Naive thymus-derived CD8-positive, alpha-beta T cell (primary cell): ENCODE measurements around the gene BEND5. TPM values are rescaled to one million over a fixed set of nuclear protein-coding genes. Genes with fewer than 3 reads are reported as not detected.
A peak's percentile ranks its signal among the peaks of the same experiment; 100 is the strongest.

Experiments used
- ATAC-seq, 2 donors: fragments of 150-1000 bp; cut with Tn5 transposase in 1 of 2; sonication (Bioruptor Pico), chemical (Tn5 transposase) in 1 of 2; 1 replicate in 1 of 2; 2 replicates in 1 of 2; pipeline ENCODE4 v1.10.0; 2021; ENCODE audit warnings: mild to moderate bottlenecking in 2 of 2, moderate library complexity in 2 of 2
- POLR2A ChIA-PET: fragments of 350-600 bp; sonication (Branson Sonifier 250); formaldehyde crosslinking; loops from one replicate; lab custom pipeline; 2021; ENCODE audit warnings: antibody characterized with exemption; lab: Charles Lee
- DNase-seq, 10 donors: peaks; one replicate each; pipeline versions ENCODE4 v3.0.0 to v3.0.0-alpha.2; 2020 to 2022
- H3K27ac Mint-ChIP-seq, 10 donors: one replicate each; pipeline ENCODE4 v1.8.0; 2020 to 2022; ENCODE audit warnings: mild to moderate bottlenecking in 10 of 10, mixed read lengths in 10 of 10, moderate library complexity in 4 of 10, inconsistent platforms in 1 of 10
- H3K27me3 Mint-ChIP-seq, 5 donors: one replicate each; pipeline ENCODE4 v1.8.0; 2021 to 2022; ENCODE audit warnings: mixed read lengths in 5 of 5
- H3K36me3 Mint-ChIP-seq, 3 donors: one replicate each; pipeline ENCODE4 v1.8.0; 2020 to 2022; ENCODE audit warnings: mixed read lengths in 3 of 3, mild to moderate bottlenecking in 2 of 3, inconsistent platforms in 1 of 3
- H3K4me1 Mint-ChIP-seq, 4 donors: one replicate each; pipeline ENCODE4 v1.8.0; 2021 to 2022; ENCODE audit warnings: mixed read lengths in 4 of 4
- H3K4me3 Mint-ChIP-seq, 10 donors: one replicate each; pipeline ENCODE4 v1.8.0; 2020 to 2022; ENCODE audit warnings: mild to moderate bottlenecking in 10 of 10, mixed read lengths in 10 of 10, moderate library complexity in 6 of 10, inconsistent platforms in 1 of 10
- H3K9me3 Mint-ChIP-seq, 9 donors: one replicate each; pipeline ENCODE4 v1.8.0; 2020 to 2022; ENCODE audit warnings: mixed read lengths in 9 of 9, mild to moderate bottlenecking in 3 of 9, inconsistent platforms in 1 of 9, moderate library complexity in 1 of 9
- polyA plus RNA-seq, 3 donors: library from polyadenylated mRNA; unstranded; fragments of 300-500 nt; fragmentation: Illumina TruSeq; gene quantifications; one replicate each; pipeline ENCODE4 v1.2.3, GENCODE V29; 2021
- total RNA-seq, 8 experiments: library from RNA in 2 of 8; stranded (reverse) in 2 of 8; gene quantifications; one replicate each; pipeline ENCODE4 v1.2.3 and lab custom pipeline; 2021 to 2026

BEND5 gene, protein sequence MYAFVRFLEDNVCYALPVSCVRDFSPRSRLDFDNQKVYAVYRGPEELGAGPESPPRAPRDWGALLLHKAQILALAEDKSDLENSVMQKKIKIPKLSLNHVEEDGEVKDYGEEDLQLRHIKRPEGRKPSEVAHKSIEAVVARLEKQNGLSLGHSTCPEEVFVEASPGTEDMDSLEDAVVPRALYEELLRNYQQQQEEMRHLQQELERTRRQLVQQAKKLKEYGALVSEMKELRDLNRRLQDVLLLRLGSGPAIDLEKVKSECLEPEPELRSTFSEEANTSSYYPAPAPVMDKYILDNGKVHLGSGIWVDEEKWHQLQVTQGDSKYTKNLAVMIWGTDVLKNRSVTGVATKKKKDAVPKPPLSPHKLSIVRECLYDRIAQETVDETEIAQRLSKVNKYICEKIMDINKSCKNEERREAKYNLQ
- total RNA-seq (10 to 100 TPM in 1 of 2 experiments, 1 to 10 TPM in 1; 8.9 to 12.8 TPM), polyA plus RNA-seq (10 to 100 TPM in 2 of 3 donors, 1 to 10 TPM in 1; 7.2 to 13.6 (median 10.4) TPM), total RNA-seq (lab: John Stamatoyannopoulos, UW) (1.7 to 9.6 (median 6.4) reads per million in 6 experiments)

DNA sequence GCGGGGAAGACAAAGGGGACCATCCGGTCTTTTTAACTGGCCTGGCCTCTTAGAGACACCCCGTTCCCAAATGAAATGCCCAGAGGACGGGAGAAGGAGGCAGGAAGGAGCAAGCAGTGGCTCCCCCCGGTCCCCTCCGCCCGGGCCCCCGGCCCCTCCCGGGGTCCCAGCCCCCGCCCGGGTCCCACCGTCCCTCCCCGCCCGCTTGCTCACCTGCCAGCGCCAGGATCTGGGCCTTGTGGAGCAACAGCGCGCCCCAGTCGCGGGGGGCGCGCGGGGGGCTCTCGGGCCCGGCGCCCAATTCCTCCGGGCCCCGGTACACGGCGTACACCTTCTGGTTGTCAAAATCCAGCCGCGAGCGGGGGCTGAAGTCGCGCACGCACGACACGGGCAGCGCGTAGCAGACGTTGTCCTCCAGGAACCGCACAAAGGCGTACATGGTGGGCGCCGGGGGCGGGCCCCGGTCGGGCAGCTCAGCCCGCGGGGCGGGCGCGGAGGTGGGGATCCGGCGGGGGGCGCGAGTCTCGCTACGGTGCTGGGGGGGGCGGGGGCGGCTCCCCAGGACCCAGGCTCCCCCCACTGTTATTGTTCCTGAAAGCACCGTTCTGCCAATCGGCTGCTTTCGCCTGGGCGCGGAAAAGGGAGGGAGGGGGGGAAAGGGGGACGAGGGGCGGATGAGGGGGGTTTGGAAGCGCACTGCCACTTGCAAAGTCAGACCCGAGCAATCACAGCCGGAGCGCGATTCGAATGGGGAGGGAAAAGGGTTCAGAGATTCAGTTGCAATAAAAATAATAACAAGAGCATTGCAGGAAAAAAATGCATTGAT, at the start of gene BEND5:
Gene BEND5, minus strand, starts transcription at position 499 of the 826 bp plus-strand sequence. Its CDS starts 60 bp downstream, at position 439.
- peaks cover 0 to 18% (median 0%) of the 10 kb centered on the region in 3 donors for H3K36me3 Mint-ChIP-seq
- ATAC-seq (peak; percentile 91 to 94), DNase-seq (peak; percentile 59 to 90 (median 79))
- peak within 1 kb of the TSS; percentile 85 to 100 (median 96) for H3K4me3 Mint-ChIP-seq
- H3K27me3 Mint-ChIP-seq: no peaks in the 10 kb centered on the region
- POLR2A ChIA-PET: no interaction called here
- no peaks in the 10 kb centered on the region for H3K9me3 Mint-ChIP-seq
- peak within 1 kb of the TSS; percentile 94 to 98 (median 97) for H3K27ac Mint-ChIP-seq
- peaks cover 33 to 64% (median 57%) of the 10 kb centered on the region in 4 donors for H3K4me1 Mint-ChIP-seq

DNA sequence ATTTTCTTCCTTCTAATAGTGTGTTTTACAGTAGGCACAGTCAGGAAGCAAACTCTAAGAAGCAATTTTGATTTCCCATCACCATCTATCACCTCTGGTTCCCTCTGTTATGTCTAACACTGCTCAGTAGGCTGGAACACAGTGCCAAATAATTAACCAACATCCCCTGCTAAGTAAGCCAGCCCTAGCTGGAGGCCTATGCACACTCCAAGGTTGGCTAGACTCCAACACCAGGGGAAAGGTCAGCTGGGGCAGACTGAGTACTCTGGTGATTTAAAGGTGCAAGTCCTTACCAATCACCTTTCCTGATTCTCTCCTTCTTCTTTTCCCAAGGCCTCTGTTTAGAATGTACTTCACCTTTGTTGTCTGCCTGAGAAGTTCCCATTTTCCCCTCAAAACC, 46.5 kb upstream of the BEND5 start:
- no peak for ATAC-seq
- peaks cover 4 to 22% (median 11%) of the 10 kb centered on the region in 5 donors for H3K27me3 Mint-ChIP-seq
- no peak for DNase-seq
- no peaks in the 10 kb centered on the region for H3K36me3 Mint-ChIP-seq
- H3K4me3 Mint-ChIP-seq: no peak overlapping the region
- H3K4me1 Mint-ChIP-seq: no peaks in the 10 kb centered on the region
- POLR2A ChIA-PET: no interaction called here
- H3K27ac Mint-ChIP-seq: no peak overlapping the region
- H3K9me3 Mint-ChIP-seq: no peaks in the 10 kb centered on the region

DNA sequence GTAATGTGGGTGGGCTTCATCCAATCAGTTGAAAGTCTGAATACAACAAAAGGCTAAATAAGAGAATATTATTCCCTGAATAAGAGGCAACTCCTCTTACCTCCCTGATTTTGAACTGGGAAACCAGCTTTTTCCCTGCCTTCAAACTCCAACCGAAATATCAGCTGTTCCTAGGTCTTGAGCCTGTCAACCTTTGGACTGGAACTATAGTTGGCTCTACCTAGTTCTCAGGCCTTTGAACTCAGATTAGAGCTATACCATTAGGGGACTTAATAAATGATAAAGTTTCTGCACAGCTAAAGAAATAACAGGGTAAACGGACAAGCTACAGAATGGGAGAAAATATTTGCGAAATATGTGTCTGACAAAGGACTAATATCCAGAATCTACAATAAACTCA, 43.8 kb upstream of the BEND5 start:
- Mint-ChIP-seq H3K27ac (no peak overlapping the region), H3K27me3 (peaks cover 3 to 12% (median 6%) of the 10 kb centered on the region in 5 donors), H3K4me1 (no peaks in the 10 kb centered on the region), H3K4me3 (no peak overlapping the region), H3K9me3 (no peaks in the 10 kb centered on the region), H3K36me3 (no peaks in the 10 kb centered on the region)
- POLR2A ChIA-PET: no interaction called here
- ATAC-seq (no peak), DNase-seq (no peak)

DNA sequence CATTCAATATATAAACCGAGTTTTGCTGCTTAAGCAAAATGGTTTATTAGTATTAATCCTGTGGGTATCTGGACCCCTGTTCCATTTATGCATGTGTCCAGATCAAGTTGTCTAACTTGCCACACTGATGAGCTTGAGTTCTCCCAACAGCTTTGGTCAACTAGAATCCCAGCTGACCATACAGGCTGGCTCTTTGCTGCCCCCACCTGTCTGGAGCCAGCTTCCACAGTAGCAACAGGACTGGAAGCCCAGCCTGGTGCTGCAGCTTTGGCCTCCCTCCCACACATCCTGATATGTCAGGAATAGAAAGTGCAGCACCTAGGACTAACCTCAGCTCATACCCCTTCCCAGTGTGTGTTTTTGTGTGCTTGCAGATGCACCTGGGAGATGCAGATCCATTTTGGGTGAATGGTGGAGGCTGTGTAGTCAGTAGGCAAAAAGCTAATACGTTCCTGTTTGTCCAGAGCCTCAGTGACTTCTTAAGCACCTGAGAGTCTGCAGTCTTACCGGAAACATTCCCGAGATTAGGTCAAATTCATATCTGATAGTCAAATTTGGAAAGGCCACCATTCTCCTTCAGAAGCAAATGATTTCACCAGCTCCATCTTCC, 40.9 kb upstream of the BEND5 start:
- POLR2A ChIA-PET: no interaction called here
- Mint-ChIP-seq H3K4me3 (no peak overlapping the region), H3K4me1 (no peaks in the 10 kb centered on the region), H3K9me3 (no peaks in the 10 kb centered on the region), H3K36me3 (no peaks in the 10 kb centered on the region), H3K27me3 (peaks cover 3 to 15% (median 7%) of the 10 kb centered on the region in 5 donors), H3K27ac (no peak overlapping the region)
- peak in 5 of 10 donors; percentile 2 to 7 (median 5) for DNase-seq
- no peak for ATAC-seq

DNA sequence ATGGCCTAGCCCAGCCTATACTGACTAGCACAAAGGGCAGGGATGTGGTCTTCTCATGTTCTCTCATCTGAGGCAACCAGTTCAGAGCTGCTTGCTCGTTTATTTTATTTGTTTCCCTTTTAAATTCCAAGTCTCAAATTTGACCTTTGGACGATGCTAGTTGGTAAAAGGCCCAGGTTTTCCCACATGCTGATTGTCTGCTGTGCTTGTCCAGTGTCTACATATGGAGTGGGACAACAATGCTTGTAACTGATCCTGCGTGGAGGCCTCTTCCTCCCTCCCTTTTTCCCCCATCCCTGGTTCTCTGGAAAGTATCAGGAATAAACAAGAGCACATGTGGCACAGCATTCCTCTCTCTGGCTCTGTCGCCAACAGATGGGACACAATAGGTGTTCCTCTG, 34.0 kb upstream of the BEND5 start:
- DNase-seq (no peak), ATAC-seq (no peak)
- Mint-ChIP-seq H3K27ac (no peak overlapping the region), H3K4me3 (no peak overlapping the region), H3K9me3 (no peaks in the 10 kb centered on the region), H3K27me3 (peaks cover 1 to 28% (median 11%) of the 10 kb centered on the region in 5 donors), H3K4me1 (peaks cover 0 to 5% (median 0%) of the 10 kb centered on the region in 4 donors), H3K36me3 (peaks cover 0 to 6% (median 0%) of the 10 kb centered on the region in 3 donors)
- POLR2A ChIA-PET: no interaction called here

DNA sequence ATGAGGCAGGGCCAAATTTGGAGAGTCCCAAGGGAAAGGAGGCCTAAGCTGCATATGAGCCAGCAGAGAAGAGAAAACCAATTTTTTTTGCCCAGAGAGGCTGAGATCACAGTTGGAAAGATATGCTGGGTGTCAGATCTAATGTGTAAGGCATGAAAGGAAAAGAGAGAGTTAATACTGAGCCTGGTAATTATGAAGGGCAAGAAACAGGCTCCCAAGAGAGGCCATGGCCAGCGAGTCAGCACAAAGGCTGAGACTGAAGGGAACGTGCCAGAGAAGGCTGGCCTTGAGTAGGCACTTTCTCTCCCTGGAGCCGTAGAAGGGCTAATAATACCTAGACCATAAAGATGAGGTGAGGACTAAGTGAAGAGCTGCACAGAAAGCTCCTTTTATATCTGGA, 31.8 kb upstream of the BEND5 start:
- ATAC-seq: no peak
- no peak overlapping the region for H3K4me3 Mint-ChIP-seq
- no peaks in the 10 kb centered on the region for H3K9me3 Mint-ChIP-seq
- peaks cover 0 to 5% (median 0%) of the 10 kb centered on the region in 4 donors for H3K4me1 Mint-ChIP-seq
- no peak for DNase-seq
- POLR2A ChIA-PET: no interaction called here
- H3K27me3 Mint-ChIP-seq: peaks cover 3 to 40% (median 20%) of the 10 kb centered on the region in 5 donors
- H3K36me3 Mint-ChIP-seq: peaks cover 0 to 6% (median 0%) of the 10 kb centered on the region in 3 donors
- H3K27ac Mint-ChIP-seq: no peak overlapping the region

DNA sequence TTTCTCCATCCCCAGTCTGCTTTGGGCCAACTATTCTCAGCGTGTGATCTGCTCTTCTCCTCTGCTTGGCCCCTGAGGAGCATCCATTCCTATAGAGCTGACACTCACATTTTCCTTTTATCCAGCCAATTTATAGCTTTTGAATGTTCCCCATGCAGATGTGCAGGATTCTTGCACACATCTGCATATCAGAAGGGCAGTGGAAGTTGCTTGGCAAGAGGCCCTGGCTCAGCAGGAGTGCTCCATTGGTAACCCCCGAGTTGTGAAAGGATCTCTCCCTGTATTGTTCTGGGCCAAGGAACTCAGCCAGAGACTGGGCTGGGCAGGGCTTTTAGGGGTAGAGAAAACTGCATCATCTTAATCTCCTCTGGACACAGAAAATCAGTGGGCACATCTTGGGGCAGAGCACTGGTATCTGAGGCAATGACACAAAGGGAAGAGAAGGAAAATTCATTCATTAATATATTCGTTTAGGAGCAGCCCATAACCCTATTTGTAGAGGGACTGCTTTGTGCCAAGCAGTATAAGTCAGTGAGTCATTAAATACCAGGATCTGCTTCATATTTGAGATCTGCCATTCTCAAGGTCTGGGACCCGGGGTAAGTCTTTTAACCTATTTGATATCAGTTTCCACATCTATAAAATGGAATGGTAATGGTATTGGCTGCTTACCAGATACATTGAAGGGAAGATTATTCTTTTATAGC, 31.0 kb upstream of the BEND5 start:
- H3K27me3 Mint-ChIP-seq: peaks cover 3 to 36% (median 26%) of the 10 kb centered on the region in 5 donors
- H3K27ac Mint-ChIP-seq: no peak overlapping the region
- no peak overlapping the region for H3K4me3 Mint-ChIP-seq
- H3K36me3 Mint-ChIP-seq: peaks cover 0 to 6% (median 0%) of the 10 kb centered on the region in 3 donors
- H3K9me3 Mint-ChIP-seq: no peaks in the 10 kb centered on the region
- DNase-seq: no peak
- peaks cover 0 to 5% (median 0%) of the 10 kb centered on the region in 4 donors for H3K4me1 Mint-ChIP-seq
- no peak for ATAC-seq
- POLR2A ChIA-PET: no interaction called here

DNA sequence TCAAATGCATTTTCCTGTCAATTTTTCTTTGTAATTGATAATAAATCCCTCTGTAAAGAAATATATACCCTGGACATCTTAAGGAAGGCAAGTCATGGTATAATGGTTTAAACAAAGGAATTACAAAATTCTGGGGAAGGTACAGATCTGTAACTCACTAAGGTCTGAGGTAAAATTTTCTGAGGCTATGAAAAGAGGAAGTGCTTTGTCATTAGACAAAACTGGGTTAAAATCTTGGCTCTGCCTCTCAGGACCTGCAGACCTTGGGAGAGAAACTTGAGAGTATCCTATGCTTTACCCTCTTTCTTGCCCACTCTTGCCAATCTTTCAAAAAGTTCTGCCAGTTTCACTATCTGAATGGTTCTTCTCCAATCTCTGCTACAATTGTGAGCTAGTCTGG, 26.8 kb upstream of the BEND5 start:
- Mint-ChIP-seq H3K9me3 (peaks cover 0 to 2% (median 0%) of the 10 kb centered on the region in 9 donors), H3K27me3 (peaks cover 8 to 54% (median 42%) of the 10 kb centered on the region in 5 donors), H3K4me1 (no peaks in the 10 kb centered on the region), H3K4me3 (no peak overlapping the region), H3K36me3 (no peaks in the 10 kb centered on the region), H3K27ac (no peak overlapping the region)
- POLR2A ChIA-PET: no interaction called here
- DNase-seq (no peak), ATAC-seq (no peak)

DNA sequence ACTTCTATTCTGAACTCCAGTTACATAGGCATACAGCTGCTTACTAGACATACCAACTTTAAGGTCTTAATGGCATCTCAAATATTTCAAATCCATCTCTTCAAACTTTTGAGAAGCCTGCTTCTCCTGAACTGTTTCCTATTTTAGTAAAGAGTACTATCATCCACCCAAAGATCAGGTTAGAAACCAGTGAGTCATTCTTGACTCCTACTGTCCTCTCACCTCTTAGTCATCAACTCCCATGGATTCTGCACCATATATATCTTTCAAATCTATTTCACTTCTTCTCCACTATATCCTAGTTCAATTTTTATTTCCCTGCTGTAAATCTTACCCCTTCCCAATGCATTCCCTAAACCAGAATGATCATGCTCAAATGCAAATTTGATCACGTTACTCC, 18.1 kb upstream of the BEND5 start:
- Mint-ChIP-seq H3K4me1 (peaks cover 0 to 50% (median 0%) of the 10 kb centered on the region in 4 donors), H3K27me3 (peaks cover 1 to 16% (median 8%) of the 10 kb centered on the region in 5 donors), H3K36me3 (no peaks in the 10 kb centered on the region), H3K9me3 (peaks cover 0 to 3% (median 0%) of the 10 kb centered on the region in 9 donors), H3K27ac (peak overlapping the region in 2 of 10 donors; percentile 40 to 65), H3K4me3 (no peak overlapping the region)
- ATAC-seq (no peak), DNase-seq (no peak)
- POLR2A ChIA-PET: no interaction called here

DNA sequence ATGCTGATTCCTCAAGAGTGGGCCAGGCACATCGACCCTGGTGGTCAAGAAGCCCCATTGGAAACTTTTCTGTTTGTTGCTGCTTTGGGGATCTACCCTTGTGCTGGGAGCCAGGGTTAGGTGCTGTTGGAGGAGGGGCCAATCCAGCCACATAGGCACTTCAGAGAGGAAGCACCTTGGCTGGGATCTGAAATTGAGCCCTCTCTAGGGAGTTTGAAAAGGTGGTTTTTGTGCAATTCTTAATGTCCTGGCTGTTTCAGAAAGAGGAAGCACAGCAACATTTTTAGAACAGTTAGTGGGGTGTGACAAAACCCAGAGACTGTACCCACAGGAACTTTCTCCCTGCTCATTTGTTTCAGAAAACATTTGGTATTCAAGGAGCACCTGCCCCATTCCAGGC, 17.2 kb upstream of the BEND5 start:
- DNase-seq (peak in 1 of 10 donors; percentile 28), ATAC-seq (peak in 1 of 2 donors; percentile 56)
- Mint-ChIP-seq H3K4me1 (peaks cover 0 to 55% (median 0%) of the 10 kb centered on the region in 4 donors), H3K27me3 (peaks cover 2 to 16% (median 6%) of the 10 kb centered on the region in 5 donors), H3K9me3 (peaks cover 0 to 2% (median 0%) of the 10 kb centered on the region in 9 donors), H3K27ac (peak overlapping the region in 1 of 10 donors; percentile 65), H3K4me3 (peak overlapping the region in 1 of 10 donors; percentile 30), H3K36me3 (no peaks in the 10 kb centered on the region)
- POLR2A ChIA-PET: no interaction called here

DNA sequence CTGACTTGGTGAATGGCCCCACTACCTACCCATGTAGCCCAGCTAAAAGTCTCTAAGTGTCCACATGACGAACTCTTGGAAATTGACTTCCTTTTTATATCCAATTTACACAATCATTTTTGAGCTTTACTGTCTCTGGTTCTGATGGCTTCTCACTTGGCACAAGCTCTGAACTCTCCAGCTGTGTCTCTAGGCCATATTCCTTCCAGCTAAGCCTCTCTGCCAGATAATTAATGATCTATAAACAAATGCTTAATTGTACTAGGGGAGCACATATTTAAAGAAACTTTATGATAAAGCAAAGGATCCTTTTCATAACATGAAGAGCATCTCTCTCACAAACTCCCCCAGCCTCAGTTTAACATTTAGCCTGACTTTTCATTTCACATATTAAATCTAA, 16.3 kb upstream of the BEND5 start:
- H3K27ac Mint-ChIP-seq: no peak overlapping the region
- H3K36me3 Mint-ChIP-seq: no peaks in the 10 kb centered on the region
- H3K27me3 Mint-ChIP-seq: peaks cover 2 to 11% (median 6%) of the 10 kb centered on the region in 5 donors
- H3K9me3 Mint-ChIP-seq: peaks cover 0 to 2% (median 0%) of the 10 kb centered on the region in 9 donors
- ATAC-seq: no peak
- no peak overlapping the region for H3K4me3 Mint-ChIP-seq
- POLR2A ChIA-PET: no interaction called here
- peaks cover 0 to 55% (median 0%) of the 10 kb centered on the region in 4 donors for H3K4me1 Mint-ChIP-seq
- DNase-seq: no peak

DNA sequence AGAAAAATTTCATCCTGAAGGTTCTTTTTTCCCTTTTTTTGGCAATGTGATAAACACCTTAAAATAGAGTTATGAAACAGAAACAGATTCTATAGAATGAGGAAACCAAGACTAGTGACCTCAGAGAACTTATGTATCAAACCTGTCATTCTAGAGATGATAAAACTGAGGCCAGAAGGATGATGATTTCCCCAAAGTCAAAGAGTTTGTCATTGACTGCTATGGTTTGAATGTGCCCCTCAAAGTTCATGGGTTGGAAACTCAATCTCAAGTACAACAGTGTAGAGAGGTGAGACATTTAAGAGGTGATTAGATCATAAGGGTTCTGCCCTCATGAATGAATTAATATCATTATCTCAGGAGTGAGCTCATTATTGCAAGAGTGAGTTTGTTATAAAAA, 13.7 kb upstream of the BEND5 start:
- POLR2A ChIA-PET: no interaction called here
- H3K4me3 Mint-ChIP-seq: no peak overlapping the region
- ATAC-seq (no peak), DNase-seq (no peak)
- no peaks in the 10 kb centered on the region for H3K36me3 Mint-ChIP-seq
- peaks cover 2 to 23% (median 8%) of the 10 kb centered on the region in 5 donors for H3K27me3 Mint-ChIP-seq
- peaks cover 0 to 46% (median 0%) of the 10 kb centered on the region in 4 donors for H3K4me1 Mint-ChIP-seq
- peaks cover 0 to 2% (median 0%) of the 10 kb centered on the region in 9 donors for H3K9me3 Mint-ChIP-seq
- H3K27ac Mint-ChIP-seq: peak overlapping the region in 1 of 10 donors; percentile 26
